Neuronal stem cell (in vitro differentiated cells): ENCODE measurements around the gene CCDC28B.
A peak's percentile ranks its signal among the peaks of the same experiment; 100 is the strongest.

Experiments
- DNase-seq: peaks from one replicate; pipeline ENCODE4 v3.0.0-alpha.2; 2013; ENCODE audit warnings: low spot score
- H2AFZ ChIP-seq: one replicate; pipeline ENCODE4 v1.6.1; 2013; ENCODE audit warnings: mild to moderate bottlenecking, low read length, inconsistent platforms
- H2AK5ac ChIP-seq: 2 replicates; pipeline ENCODE4 v1.6.1; 2013; ENCODE audit warnings: low read depth, mild to moderate bottlenecking, inconsistent platforms, low read length, moderate library complexity, mixed read lengths
- H2BK120ac ChIP-seq: 2 replicates; pipeline ENCODE4 v1.6.1; 2013; ENCODE audit warnings: low read depth, mild to moderate bottlenecking, inconsistent platforms, low read length, moderate library complexity, mixed read lengths
- H2BK12ac ChIP-seq: one replicate; pipeline ENCODE4 v1.6.1; 2013; ENCODE audit warnings: low read length, inconsistent platforms
- H2BK15ac ChIP-seq: 2 replicates; pipeline ENCODE4 v1.6.1; 2013; ENCODE audit warnings: mild to moderate bottlenecking, low read length, inconsistent platforms, mixed read lengths
- H2BK5ac ChIP-seq: one replicate; pipeline ENCODE4 v1.6.1; 2013; ENCODE audit warnings: inconsistent platforms, mild to moderate bottlenecking, low read length, moderate library complexity
- H3K14ac ChIP-seq: one replicate; pipeline ENCODE4 v1.6.1; 2013; ENCODE audit warnings: low read length, inconsistent platforms
- H3K18ac ChIP-seq: 2 replicates; pipeline ENCODE4 v1.6.1; 2013; ENCODE audit warnings: low read length, inconsistent platforms
- H3K23ac ChIP-seq: 2 replicates; pipeline ENCODE4 v1.6.1; 2013; ENCODE audit warnings: low read depth, mild to moderate bottlenecking, mixed read lengths, low read length, inconsistent platforms; ENCODE audit not compliant: poor library complexity
- H3K27ac ChIP-seq: replicated peaks from 3 replicates; pipeline ENCODE4 v1.5.1; 2013; ENCODE audit warnings: low read length, inconsistent platforms
- H3K27me3 ChIP-seq, 3 experiments: 2 replicates each; pipeline ENCODE4 v1.6.1; 2013; ENCODE audit warnings: low read length in 3 of 3, mild to moderate bottlenecking in 2 of 3, inconsistent platforms in 1 of 3, low read depth in 1 of 3, mixed read lengths in 1 of 3, moderate library complexity in 1 of 3; ENCODE audit not compliant: control insufficient read depth in 3 of 3, insufficient read depth in 3 of 3
- H3K36me3 ChIP-seq, 2 donors: replicated peaks in 1 of 2; 2 replicates each; pipeline ENCODE4 v1.6.1; 2013; ENCODE audit warnings: low read length in 2 of 2; ENCODE audit not compliant: control insufficient read depth in 2 of 2, insufficient read depth in 2 of 2
- H3K4ac ChIP-seq: 2 replicates; pipeline ENCODE4 v1.6.1; 2013; ENCODE audit warnings: inconsistent platforms, mild to moderate bottlenecking, low read length, moderate library complexity
- H3K4me1 ChIP-seq, 2 donors: 1 replicate in 1 of 2; 2 replicates in 1 of 2; pipeline ENCODE4 v1.6.1; 2013; ENCODE audit warnings: low read length in 2 of 2, low read depth in 1 of 2; ENCODE audit not compliant: control insufficient read depth in 2 of 2, insufficient read depth in 1 of 2
- H3K4me2 ChIP-seq: one replicate; pipeline ENCODE4 v1.6.1; 2013; ENCODE audit warnings: mild to moderate bottlenecking, low read length, inconsistent platforms; ENCODE audit not compliant: insufficient read depth, poor library complexity, severe bottlenecking
- H3K4me3 ChIP-seq, 2 donors: 2 replicates each; pipeline ENCODE4 v1.5.1; 2013; ENCODE audit warnings: low read length in 2 of 2, mild to moderate bottlenecking in 2 of 2, inconsistent platforms in 1 of 2, moderate library complexity in 1 of 2
- H3K79me1 ChIP-seq: one replicate; pipeline ENCODE4 v1.6.1; 2013; ENCODE audit warnings: low read depth, mild to moderate bottlenecking, inconsistent platforms, low read length, moderate library complexity
- H3K9ac ChIP-seq: one replicate; pipeline ENCODE4 v1.6.1; 2013; ENCODE audit warnings: mild to moderate bottlenecking, low read depth, low read length, inconsistent platforms; ENCODE audit not compliant: poor library complexity
- H3K9me3 ChIP-seq, 2 donors: replicated peaks in 1 of 2; 2 replicates each; pipeline versions ENCODE3 to v1.6.1; 2013; ENCODE audit warnings: low read length in 2 of 2, mild to moderate bottlenecking in 2 of 2, inconsistent platforms in 1 of 2, low read depth in 1 of 2, mixed read lengths in 1 of 2, moderate library complexity in 1 of 2; ENCODE audit not compliant: control insufficient read depth in 2 of 2, insufficient read depth in 1 of 2
- H4K8ac ChIP-seq: one replicate; pipeline ENCODE4 v1.6.1; 2013; ENCODE audit warnings: low read depth, mild to moderate bottlenecking, inconsistent platforms, low read length, moderate library complexity
- H4K91ac ChIP-seq: one replicate; pipeline ENCODE4 v1.6.1; 2013; ENCODE audit warnings: low read length, low read depth, mild to moderate bottlenecking, inconsistent platforms; ENCODE audit not compliant: poor library complexity
- WGBS, 2 donors: extraction: QIAGEN DNeasy Blood & Tissue Kit; methylation state at CpG; one replicate each; pipeline ENCODE4 v1.1.7; 2013; ENCODE audit warnings: missing lambda C conversion rate in 2 of 2, mixed read lengths in 1 of 2; ENCODE audit not compliant: insufficient read length in 2 of 2, insufficient replicate concordance in 1 of 2; ENCODE audit errors: extremely low coverage in 2 of 2; 5-methylcytosine and 5-hydroxymethylcytosine counted together

CCDC28B gene

DNA sequence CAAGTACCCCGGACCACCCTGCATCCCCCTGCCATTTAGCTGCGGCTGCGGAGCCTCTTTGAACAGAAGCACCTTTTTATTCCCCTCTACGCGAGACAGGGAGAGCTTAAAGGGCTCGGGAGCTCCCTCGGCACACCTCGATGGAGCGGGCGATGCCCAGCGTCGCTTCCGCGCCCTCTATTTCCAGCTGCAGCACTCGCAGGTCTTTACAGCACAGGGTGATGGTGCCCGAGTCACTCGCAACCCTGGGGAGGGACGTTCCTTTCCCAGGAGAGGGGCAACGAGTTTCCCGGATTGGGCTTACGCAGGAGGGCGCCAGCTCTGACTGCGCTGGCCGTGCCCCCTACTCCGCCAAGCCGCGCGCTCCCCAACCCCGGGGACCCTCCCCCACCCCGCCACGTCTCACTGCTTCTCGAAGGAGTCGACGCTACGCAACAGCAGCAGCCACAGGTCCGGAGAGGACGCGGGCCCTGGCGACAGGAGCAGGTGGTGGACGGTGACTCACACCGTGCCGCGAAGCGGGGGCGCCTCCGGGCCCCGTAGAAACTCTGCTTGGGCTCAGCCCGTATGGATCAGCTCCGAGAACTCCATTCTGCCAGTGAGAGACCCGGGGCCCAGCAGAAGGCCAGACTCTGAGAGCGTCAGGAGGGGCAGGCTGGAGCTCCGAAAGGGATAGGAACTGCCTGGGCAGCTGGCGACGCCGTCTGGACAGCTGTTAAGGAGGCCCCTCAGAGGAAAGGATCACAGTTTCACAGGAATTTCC is 40.8 kb downstream of the CCDC28B start:
- Histone ChIP-seq H3K27me3 (no peaks in the 10 kb centered on the region), H3K79me1 (peaks cover 3% of the 10 kb centered on the region), H3K9me3 (no peaks in the 10 kb centered on the region), H2BK5ac (peak overlapping the region; percentile 91), H3K4me2 (peak overlapping the region; percentile 99), H3K27ac (peak overlapping the region; percentile 96), H3K4me1 (peaks cover 3 to 7% of the 10 kb centered on the region in 2 donors), H3K36me3 (peaks cover 0 to under 1% of the 10 kb centered on the region in 2 donors), H4K8ac (peak overlapping the region; percentile 70), H2BK12ac (no peak overlapping the region), H3K18ac (peak overlapping the region; percentile 99), H3K14ac (peak overlapping the region; percentile 97), H3K23ac (peak overlapping the region; percentile 73), H3K9ac (peak overlapping the region; percentile 90), H4K91ac (peak overlapping the region; percentile 79), H2BK15ac (peak overlapping the region; percentile 99), H2AK5ac (peak overlapping the region; percentile 85), H2AFZ (peak overlapping the region; percentile 95), H2BK120ac (peak overlapping the region; percentile 91), H3K4ac (peak overlapping the region; percentile 37), H3K4me3 (peak overlapping the region; percentile 46 to 95)
- WGBS, 2 donors = no CpG with 5 or more reads among the region's 55 CpGs
- peak; percentile 61 for DNase-seq

DNA sequence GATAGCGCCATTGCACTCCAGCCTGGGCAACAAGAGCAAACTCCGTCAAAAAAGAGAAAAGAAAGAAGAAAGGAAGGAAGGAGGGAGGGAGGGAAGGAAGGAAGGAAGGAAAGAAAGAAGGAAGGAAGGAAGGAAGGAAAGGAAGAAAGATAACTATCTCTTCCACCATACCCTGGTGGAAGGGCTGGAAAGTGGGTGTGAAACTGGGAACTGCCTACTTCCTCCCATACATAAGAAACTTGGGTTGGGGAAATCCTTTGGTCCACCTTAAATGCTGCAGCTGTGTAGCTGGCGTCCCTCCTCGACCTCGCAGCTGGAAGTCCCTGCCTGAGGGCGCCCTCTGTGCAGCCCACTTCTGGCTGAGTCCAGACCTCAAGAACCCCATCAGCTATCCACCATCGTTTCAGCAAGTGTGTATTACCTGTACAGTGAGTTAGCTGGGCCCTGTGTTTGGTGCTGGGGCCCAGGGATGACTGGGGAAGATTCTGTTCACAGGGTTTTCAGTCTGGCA is 42.0 kb downstream of the CCDC28B start:
- peaks cover 3 to 7% of the 10 kb centered on the region in 2 donors for H3K4me1 ChIP-seq
- H3K4ac ChIP-seq = no peak overlapping the region
- no peaks in the 10 kb centered on the region for H3K27me3 ChIP-seq
- no peak overlapping the region for H3K27ac ChIP-seq
- no peak overlapping the region for H2BK12ac ChIP-seq
- no peaks in the 10 kb centered on the region for H3K9me3 ChIP-seq
- no peak overlapping the region for H3K4me3 ChIP-seq
- no peak overlapping the region for H3K23ac ChIP-seq
- H2BK15ac ChIP-seq = no peak overlapping the region
- H4K8ac ChIP-seq = no peak overlapping the region
- H2AK5ac ChIP-seq = peak overlapping the region; percentile 8
- H3K36me3 ChIP-seq = no peaks in the 10 kb centered on the region
- no peak overlapping the region for H2BK120ac ChIP-seq
- no CpG with 5 or more reads among the region's 7 CpGs for WGBS, 2 donors
- H2AFZ ChIP-seq = peak overlapping the region; percentile 93
- H3K14ac ChIP-seq = no peak overlapping the region
- no peak overlapping the region for H2BK5ac ChIP-seq
- no peak overlapping the region for H3K9ac ChIP-seq
- DNase-seq = no peak
- H3K79me1 ChIP-seq = peaks cover 3% of the 10 kb centered on the region
- no peak overlapping the region for H4K91ac ChIP-seq
- no peak overlapping the region for H3K18ac ChIP-seq
- peak overlapping the region; percentile 37 for H3K4me2 ChIP-seq

DNA sequence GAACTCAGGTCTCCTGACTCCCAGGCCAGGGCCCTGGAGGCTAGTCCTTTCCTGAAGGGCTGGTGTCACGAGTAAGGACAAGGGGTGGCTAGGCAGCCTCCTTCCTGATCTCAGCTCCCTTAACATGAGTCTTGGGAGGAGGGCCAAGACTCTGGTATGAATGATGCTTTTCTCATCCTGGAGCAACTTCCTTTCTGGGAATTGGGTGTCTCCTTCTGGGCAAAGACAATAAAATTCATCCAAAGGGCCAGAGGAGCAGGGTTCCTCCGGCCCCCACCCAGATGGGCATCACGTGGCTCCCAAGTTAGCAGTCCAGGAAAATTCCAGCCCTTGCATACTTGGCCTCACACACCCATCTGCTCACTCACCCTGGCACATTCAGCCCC is 46.5 kb downstream of the CCDC28B start, which contains the start of gene FAM167B:
FAM167B (plus strand) TSS at position 335 of the 386 bp plus-strand sequence. CDS start 200 bp downstream, outside the sequence.
- Histone ChIP-seq H3K18ac (no peak within 1 kb of the TSS), H2BK5ac (no peak within 1 kb of the TSS), H3K4me2 (no peak within 1 kb of the TSS), H3K36me3 (no peaks in the 10 kb centered on the region), H3K14ac (no peak within 1 kb of the TSS), H3K23ac (no peak within 1 kb of the TSS), H2BK120ac (no peak within 1 kb of the TSS), H2AK5ac (peak within 1 kb of the TSS; percentile 34), H2BK15ac (no peak within 1 kb of the TSS), H3K9ac (no peak within 1 kb of the TSS), H3K9me3 (no peaks in the 10 kb centered on the region), H2BK12ac (no peak within 1 kb of the TSS), H4K91ac (no peak within 1 kb of the TSS), H3K79me1 (no peaks in the 10 kb centered on the region), H3K27me3 (no peaks in the 10 kb centered on the region), H3K4me1 (peaks cover 14 to 20% of the 10 kb centered on the region in 2 donors), H3K4ac (no peak within 1 kb of the TSS), H3K27ac (no peak within 1 kb of the TSS), H3K4me3 (no peak within 1 kb of the TSS), H2AFZ (peak within 1 kb of the TSS; percentile 84), H4K8ac (no peak within 1 kb of the TSS)
- no CpG with 5 or more reads among the region's 3 CpGs for WGBS, 2 donors
- DNase-seq = no peak

DNA sequence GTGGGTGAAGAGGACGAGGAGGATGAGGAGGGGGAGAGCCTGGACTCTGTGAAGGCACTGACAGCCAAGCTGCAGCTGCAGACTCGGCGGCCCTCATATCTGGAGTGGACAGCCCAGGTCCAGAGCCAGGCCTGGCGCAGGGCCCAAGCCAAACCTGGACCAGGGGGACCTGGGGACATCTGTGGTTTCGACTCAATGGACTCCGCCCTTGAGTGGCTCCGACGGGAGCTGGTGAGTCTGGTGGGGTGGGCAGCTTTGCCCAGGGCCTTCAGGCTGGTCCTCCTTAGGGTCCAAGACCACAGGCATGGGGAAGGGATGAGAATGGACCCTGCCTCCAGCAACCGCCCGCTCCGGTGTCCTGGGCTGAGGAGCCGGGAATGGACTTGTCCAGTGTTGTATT is 47.1 kb downstream of the CCDC28B start:
- Histone ChIP-seq H3K4me1 (peaks cover 12 to 23% of the 10 kb centered on the region in 2 donors), H3K18ac (no peak overlapping the region), H2BK120ac (no peak overlapping the region), H3K9me3 (no peaks in the 10 kb centered on the region), H3K36me3 (no peaks in the 10 kb centered on the region), H3K79me1 (no peaks in the 10 kb centered on the region), H4K8ac (no peak overlapping the region), H3K4ac (no peak overlapping the region), H2AK5ac (peak overlapping the region; percentile 34), H2AFZ (peak overlapping the region; percentile 84), H3K23ac (no peak overlapping the region), H3K4me3 (no peak overlapping the region), H2BK5ac (no peak overlapping the region), H4K91ac (no peak overlapping the region), H3K27me3 (no peaks in the 10 kb centered on the region), H3K14ac (no peak overlapping the region), H3K27ac (no peak overlapping the region), H2BK15ac (no peak overlapping the region), H3K9ac (no peak overlapping the region), H2BK12ac (no peak overlapping the region), H3K4me2 (no peak overlapping the region)
- DNase-seq = no peak
- no CpG with 5 or more reads among the region's 12 CpGs for WGBS, 2 donors
